C4-2B (cell line): ENCODE data around the gene PCDHB9.
"Not testable (repeated sequence)": the region's sequence is repeated elsewhere in the genome, so short reads cannot be mapped to it uniquely, and the experiment has no call there.

Experiments used
- CTCF ChIP-seq: fragments of 450-650 bp; conservative IDR thresholded peaks from 2 replicates; pipeline ENCODE4 v1.5.1; 2017; ENCODE audit warnings: mild to moderate bottlenecking
- ZFX ChIP-seq: fragments of 450-650 bp; IDR thresholded peaks from 2 replicates; pipeline ENCODE4 v1.6.1; 2017

GRCh38 chr5:141179371-141179770 lies 7.6 kb upstream of the PCDHB9 start:
- not testable (repeated sequence) for TF ChIP-seq CTCF, ZFX
